Esophagus muscularis mucosa (tissue), 4 donors: ENCODE measurements around the gene AHNAK2.

ENCODE experiments used
- CTCF ChIP-seq, 3 experiments: fragments of 200-600 bp in 2 of 3; fragments of 450-650 bp in 1 of 3; sonication (generic) in 2 of 3; IDR thresholded peaks; one replicate each; pipeline ENCODE4 v1.5.1; 2017 to 2019; ENCODE audit warnings: antibody characterized with exemption in 3 of 3, mild to moderate bottlenecking in 2 of 3, moderate library complexity in 1 of 3
- EP300 ChIP-seq: sonication (generic); formaldehyde crosslinking; IDR thresholded peaks from one replicate; pipeline ENCODE4 v1.6.1; 2017; ENCODE audit warnings: antibody characterized with exemption
- POLR2A ChIP-seq: fragments of 450-650 bp; IDR thresholded peaks from one replicate; pipeline ENCODE4 v1.6.1; 2017; ENCODE audit warnings: antibody characterized with exemption, moderate library complexity, mild to moderate bottlenecking, low read depth
- POLR2AphosphoS5 ChIP-seq, 2 donors: sonication (generic); formaldehyde crosslinking; IDR thresholded peaks; one replicate each; pipeline ENCODE4 v1.6.1; 2017; ENCODE audit warnings: antibody characterized with exemption in 2 of 2

- no peak for TF ChIP-seq CTCF (IDR thresholded peaks at IDR 0.05)
- no peak for TF ChIP-seq EP300
- no peak for TF ChIP-seq POLR2A
- TF ChIP-seq POLR2AphosphoS5 (IDR thresholded peaks at IDR 0.05) = no peak
These were observed 74.2 kb downstream of the AHNAK2 start for GRCh38 chr14:104903990-104904389.
